ENCODE results near the gene PISD.

PISD gene

DNA sequence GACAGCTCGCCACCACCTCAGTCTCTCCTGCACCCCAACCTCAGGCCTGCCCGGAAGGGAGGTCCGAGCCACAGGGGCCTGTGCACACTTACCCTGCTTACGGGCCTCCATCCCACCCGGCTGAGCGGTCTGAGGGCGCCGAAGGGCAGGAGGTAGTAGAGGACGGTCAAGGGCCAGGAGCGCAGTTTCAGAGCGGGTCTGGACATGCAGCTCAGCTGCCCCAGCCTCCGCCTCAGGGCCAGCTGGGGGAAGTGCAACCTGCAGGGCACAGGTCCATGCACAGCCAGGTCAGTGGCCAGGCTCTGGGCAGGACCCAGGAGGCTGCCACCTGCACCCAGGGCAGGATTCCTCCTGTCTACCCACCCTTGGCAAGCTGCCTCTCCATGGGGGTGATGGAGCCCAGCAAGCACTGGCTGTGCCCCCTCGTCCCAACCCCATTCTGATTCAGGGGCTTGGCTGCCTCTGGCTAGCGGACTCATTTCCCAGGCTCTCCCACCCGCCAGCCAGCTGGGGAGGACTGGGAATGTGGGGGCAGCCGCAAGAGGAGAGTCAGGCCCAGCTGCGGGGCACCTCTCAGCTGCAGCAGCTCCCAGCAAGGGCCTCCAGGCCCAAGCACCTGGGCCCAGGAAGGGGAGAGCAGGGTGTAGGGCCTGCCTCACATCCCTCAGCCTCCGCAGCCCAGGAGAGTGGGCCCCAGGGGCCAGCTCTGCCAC is 38.3 kb downstream of the PISD start:
- DNase-seq, result no peak

DNA sequence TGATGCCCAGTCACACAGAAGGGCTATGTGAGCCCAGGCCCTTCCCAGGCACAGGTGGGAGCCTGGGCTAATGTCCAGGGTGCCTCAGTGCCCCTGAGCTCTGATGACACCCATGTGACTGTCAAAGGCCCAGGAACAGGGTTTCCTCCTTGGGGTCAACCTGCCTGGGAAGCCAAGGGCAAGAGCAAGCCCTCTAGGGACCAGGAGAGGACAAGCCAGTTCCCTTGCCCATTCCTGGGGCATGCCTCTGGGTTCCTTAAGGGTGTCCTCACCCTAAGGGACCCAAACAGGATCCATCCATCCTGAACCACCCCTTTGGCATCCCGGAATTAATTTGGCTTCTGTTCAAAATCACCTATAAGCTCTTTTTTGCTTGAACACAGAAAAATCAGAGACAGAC is 39.0 kb downstream of the PISD start:
- DNase-seq, result no peak

DNA sequence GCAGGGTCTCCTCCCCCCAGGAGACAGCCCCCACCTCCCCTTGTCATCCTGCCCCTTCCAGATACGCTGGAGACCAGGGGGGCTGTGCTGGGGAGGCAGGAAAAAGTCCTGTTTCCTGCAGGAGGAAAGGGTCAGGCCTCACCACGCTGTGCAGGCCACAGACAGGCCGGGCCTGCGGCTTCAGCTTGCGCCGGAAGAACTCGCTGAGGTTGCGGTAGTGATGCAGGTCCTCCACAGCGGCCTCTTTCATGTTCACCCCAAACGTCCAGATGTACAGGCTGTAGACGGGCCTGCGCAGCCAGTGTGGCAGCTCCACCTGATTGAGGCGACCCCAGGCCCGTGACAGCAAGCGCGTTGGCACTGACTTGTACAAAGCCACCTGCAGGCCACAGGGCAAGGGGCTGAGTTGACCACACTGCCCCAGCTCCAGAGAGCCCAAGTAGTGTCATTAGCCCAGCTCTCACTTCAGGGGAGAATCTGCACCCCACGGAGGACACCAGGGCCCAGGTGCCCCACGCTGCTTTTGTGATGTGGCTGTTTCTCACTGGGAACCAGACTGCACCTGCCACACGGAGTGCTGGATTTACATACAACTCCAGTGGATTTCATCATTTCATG is 40.4 kb downstream of the PISD start:
- no peak for DNase-seq

DNA sequence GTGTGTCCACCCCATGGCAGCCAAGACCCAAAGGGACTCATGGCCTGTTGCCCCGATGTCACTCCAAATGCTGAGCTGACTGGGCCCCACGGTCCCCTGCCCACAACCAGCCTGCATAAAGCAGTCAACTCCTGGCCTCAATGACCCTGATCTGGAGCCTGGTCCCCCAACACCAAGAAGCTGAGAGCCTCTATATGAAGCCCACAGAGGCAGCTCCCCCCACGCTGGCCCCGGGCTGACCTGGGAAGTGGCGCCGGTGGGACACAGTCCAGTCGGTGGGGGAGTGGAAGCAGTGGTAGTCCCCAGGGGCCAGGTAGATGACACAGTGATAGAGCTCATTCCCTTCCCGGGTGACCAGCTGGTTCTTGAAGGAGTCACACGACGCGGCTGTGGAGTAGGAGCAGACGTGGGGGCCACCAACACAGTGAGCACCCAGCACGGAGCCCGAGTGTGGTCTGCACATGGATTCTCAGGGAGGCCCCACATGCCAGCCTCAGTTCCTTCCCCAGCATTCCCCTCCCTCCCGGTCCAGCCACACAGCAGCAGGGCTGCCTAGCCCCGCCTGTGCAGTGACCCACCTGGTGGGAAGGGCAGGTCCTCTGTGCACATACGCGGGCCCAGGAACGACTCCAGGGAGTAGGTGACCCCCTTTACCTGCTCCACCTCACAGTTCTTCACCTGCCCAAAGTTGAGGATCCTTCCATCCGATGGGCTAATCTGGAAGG is 41.1 kb downstream of the PISD start:
- DNase-seq, result no peak

DNA sequence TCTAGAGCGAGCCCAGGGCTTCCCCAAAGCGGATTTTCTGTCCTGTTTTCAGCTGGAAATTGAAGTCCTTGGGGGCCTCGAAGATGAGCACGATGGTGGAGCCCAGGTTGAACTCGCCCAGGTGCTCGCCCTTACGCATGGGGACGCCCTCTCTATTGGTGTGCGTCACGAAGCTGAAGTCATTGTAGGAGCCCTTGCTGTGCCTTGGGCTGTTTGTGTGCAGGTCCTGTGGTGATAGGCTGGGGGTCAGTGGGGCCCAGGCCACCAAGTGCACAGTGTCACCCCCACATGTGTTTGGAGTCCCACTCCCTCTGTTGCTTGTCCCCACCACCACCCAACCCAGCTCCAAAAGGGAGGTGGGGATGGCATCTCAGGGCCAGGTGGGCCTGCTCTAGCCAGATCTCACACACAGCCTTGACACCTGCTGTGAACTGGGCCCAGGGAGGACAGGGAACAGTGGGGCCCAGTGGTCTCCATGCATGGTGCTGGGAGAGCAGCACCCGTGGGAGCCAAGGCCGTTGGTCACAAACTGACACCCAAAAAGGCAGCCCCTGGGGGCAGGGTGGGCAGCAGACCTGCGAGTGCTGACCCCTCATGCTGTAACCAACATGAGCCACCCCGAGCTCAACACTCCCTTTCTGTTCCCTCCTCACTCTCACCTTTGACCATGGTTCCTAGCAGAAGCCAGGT is 42.3 kb downstream of the PISD start:
- no peak for DNase-seq

DNA sequence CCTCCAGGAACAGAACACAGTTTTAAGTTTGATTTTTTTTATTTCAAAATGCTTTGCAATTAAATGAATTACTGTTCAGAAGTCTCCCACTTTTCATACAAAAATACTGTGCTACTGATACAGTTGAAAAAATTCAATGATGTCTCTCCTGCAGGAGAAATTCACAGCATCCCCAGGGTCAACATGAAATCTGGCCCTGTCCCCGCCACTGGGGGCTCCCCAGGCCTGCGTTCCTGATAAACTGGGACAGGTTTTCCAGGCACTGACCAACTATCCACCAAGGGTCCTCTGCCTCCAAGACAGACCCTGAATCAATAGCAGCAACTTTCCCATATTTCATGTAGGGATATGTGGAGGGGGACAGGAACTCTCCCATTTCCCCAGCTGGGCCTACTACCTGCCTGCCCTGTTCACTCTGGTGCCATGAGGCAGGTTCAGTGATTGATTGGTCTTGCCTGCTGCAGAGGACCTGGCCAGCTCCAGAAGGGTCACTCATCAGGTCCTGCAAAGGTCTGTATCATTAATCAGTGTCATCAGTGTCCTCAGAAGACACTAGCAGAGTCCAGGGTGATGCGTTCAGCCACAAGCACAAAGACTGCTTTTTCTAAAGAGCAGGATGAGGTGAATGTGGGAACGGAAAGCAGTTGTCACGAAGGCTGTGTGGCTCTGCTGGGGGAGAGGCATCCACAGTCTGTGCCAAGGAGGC is 43.4 kb downstream of the PISD start:
- DNase-seq, result no peak

DNA sequence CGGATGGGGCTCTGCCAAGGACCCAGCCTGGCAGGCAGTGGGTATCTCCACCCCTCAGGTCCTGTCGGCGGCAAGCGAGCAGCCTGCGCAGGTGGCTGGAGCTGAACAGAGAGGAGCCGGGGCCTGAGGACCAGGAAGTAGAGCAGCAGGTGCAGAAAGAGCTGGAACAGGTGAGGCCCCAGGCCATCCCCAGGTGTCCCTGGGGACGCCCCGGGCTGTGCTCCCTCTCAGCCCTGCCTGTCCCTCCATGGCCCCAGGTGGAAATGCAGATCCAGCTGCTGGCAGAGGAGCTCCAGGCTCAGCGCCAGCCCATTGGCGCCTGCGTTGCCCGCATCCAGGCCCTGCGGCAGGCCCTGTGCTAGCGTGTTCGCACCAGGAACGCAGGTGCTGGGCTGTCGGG is 44.0 kb downstream of the PISD start:
- no peak for DNase-seq

DNA sequence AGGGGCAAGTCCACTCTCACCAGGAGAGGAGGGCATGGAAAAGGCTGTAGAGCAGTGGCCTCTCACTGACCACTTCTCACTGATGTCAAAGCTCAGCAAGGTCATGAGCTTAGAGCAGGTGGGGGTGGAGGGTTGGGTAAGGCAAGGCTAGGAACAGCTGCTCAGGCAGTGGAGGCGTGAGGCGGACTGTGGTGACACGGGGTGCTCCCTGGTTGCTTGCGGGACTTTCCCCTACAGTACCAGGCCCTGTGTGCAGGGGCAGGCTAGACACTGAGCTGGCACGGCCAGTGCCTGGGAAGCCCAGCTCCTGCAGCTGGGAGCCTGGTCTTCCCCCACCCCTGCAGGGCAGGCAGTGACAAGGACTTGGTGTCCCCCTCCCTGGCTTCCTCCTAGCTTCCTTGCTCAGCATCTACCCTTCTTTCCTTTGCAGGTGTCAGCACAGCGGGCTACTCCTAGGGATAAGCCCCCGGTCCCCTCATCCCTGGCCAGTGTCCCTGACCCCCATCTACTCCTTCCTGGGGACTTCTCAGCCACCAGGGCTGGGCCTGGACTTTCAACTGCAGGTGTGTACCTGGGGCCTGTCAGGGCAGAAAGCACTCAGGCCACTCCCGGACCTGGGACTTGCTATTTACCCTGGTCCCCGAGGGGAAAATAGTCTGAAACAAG is 45.6 kb downstream of the PISD start:
- peak; percentile 29 for DNase-seq

DNA sequence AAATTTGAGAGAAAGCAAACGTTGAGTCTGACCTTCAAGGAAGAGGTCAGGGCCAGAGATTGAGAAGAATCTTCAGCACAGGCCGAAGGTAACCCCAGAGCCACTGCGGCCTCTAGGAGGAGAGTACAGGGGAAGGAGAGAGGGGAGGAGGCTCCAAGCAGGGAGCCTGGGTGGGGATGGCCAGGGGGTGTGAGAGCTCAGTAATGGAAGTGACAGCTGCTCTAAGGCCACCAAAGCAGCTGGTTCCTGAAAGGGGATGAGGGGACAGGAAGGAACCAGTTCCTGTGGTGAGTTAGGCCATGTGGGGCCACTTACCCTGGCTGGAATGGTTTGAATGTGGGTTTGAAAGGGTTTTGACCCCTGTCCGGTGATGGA is 46.1 kb downstream of the PISD start:
- no peak for DNase-seq

DNA sequence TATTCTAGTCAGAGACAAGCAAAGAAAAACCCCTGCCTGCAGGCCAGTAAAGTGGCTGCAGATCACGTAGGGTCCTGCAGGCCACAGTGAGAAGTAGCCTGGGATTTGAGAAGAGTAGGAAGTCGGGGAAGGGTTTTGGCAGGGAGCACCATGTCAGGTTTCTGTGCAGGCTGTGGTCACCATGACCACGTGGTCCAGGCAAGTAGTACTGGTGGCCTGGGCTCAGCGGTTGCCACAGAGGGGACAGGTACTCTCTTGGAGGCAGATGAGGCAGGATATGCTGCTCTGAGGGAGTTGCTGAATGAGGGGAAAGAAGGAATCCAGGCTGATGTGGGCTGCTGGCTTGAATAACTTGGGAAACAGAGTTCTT is 46.5 kb downstream of the PISD start:
- no peak for DNase-seq

DNA sequence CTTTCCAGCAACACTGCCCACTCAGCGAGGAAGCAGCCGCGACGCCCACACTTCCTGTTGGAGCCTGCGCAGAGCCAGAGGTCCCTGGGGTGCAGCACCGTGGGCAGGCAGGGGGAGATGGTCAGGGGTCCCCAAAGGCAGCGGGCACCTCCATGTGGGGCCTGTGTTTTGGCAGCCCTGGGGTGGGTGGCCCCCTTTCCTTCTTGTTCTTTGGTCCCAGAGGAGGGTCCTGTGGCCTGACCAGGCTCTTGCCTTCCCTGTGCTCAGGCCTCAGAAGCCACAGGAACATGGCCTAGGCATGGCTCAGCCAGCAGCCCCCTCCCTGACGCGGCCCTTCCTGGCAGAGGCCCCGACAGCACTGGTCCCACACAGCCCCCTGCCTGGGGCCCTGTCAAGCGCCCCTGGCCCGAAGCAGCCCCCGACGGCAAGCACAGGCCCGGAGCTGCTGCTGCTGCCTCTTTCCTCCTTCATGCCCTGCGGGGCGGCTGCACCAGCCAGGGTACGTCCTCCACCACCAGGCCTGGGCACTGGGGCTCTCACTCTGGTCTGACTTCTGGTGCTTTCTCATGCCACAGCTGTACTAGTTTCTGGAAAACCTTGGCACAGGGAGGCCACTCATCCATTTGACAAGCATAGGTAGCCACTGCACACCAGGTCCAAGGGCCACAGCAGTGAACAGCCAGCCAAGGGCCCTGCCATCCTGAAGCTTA is 47.1 kb downstream of the PISD start:
- no peak for DNase-seq

DNA sequence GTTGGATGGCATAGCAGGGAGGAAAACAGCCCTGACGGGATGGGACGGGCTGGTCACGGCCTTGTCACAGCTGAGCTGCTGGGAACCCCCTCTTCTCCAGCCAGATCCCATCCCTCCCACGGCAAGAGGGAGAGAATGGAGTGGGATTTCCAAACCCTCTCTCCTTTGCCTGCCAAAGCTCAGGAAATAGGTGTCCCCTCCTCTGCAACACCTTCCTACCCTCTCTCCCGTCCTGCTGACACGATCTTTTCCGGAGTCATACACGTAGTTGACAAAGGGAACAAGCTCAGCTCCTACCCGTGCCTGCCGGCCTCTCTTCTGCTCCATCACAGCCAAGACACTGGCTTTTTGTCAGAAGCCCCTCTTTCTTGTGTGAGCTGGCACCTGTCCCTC is 48.1 kb downstream of the PISD start:
- DNase-seq, result no peak

DNA sequence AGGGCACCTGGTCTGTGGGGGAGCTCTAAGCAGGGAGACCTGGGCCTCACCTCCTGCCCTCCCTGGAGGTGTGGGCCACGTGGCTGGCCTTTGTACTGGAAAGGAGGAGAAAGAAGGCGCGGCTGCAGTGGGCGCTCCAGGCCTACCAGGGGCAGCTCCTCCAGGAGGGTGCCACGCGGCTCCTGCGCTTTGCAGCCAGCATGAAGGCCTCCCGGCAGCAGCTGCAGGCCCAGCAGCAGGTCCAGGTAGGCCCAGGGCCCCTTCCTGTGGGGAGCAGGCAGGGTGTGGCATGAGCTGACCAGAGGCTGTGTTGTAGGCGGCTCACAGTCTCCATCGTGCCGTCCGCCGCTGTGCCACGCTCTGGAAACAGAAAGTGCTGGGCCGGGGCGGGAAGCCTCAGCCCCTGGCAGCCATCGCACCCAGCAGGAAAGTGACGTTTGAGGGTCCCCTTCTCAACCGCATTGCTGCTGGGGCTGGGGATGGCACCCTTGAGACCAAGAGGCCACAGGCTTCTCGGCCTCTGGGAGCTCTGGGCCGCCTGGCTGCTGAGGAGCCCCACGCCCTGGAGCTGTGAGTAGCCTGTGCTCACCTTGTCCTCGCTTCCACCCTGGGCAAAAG is 48.6 kb downstream of the PISD start:
- no peak for DNase-seq

DNA sequence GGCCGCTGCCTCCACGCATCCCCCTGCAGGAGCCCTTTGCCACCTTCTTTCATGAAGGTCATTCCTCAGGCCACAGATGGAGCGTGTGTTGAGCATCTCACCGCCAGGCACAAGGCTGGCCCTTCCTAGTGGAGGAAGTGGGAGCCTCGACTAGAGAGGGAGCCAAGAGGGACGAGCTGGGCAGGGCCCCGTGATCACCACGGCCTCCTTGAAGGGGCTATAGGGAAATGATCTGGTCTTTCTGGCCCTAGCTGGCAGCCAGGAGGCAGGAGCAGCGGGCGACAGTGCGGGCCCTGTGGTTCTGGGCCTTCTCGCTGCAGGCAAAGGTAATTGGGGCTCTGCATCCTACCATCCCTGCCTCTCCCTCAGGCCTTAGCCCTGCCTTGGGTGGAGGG is 49.1 kb downstream of the PISD start:
- DNase-seq, result no peak

DNA sequence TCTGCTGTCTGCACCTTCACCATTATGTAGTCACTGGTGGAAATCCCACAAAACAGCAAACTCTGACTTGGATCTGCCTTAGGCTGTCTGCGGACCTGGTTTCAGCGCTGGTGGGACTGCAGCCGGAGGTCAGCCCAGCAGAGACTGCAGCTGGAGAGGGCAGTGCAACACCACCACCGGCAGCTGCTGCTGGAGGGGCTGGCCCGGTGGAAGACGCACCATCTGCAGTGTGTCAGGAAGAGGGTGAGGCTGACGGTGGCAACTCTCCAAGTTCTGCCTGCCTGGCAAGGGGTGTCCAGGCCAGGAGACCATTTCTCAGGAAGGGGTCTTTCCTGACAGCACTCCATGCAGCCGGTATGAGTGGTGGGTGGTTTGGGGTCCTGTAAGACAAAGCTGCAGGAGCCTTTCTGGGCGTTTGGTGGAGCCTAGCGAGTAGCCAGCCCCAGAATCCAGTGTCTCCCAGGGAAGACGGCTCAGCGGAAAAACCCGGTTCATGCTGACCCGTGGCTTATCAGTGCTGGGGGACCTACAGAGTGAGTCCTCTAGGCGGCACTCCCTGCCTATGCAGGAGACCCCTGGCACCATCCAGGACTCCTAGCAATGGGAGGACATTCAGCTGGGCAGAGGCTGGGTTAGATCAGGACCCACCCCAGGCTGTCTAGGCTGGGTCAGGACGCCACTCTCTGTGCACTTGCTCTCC is 50.8 kb downstream of the PISD start:
- no peak for DNase-seq

DNA sequence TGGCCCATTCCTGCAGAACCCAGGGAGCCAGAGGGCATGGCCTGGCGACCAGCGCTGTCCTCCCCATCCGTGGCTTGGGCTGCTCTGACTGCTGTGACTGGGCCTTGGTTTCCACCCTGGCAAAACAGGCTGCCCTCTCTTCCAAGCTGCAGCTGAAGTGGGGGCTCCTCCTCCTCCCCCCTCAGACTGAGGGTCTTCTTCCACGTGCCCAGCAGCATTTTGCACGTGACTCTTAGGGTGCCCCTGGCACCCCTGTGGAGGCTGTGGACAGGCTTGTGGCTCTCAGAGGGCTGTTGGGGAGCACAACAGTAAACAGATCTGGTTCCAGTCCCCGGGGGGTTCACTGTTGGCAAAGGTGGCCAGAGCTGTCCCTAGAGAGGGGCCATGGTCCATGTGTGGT is 51.4 kb downstream of the PISD start:
- no peak for DNase-seq

DNA sequence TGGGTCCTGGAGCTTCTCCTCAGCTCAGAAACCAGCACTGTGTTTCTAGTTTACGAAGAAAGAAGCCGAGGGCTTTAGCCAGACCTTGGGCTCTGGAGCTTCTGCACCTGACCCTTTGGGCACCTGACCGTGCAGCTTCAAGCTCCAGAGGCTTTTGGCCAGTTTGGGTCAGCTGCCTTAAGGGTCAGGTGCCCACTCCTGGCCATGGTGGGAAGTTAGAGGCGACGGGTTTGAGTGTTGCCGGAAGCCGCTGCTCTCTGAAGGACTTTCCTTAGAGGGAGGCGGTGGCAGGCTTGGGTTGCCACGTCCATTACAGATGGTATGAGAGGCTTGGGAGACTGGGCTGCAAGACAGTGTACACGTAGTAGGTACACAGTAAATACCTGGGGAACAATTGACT is 52.3 kb downstream of the PISD start:
- no peak for DNase-seq

DNA sequence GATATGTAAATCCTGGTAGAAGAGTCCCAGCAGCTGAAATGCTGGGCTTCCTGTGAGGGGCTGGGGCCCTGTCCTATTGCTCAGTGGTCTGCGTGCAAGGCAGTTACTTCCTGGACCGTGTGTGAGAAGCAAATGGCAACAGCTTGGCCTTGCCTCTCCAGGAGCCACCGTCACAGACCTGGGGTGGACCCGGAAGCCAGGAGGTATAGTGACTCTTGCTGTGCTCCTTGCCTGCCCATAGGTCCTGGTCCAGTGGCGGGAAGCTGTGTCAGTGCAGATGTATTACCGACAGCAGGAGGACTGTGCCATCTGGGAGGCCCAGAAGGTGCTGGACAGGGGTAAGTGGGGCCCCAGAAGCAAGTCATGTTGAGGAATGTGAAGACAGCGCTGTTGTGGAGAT is 54.3 kb downstream of the PISD start:
- DNase-seq, result no peak

DNA sequence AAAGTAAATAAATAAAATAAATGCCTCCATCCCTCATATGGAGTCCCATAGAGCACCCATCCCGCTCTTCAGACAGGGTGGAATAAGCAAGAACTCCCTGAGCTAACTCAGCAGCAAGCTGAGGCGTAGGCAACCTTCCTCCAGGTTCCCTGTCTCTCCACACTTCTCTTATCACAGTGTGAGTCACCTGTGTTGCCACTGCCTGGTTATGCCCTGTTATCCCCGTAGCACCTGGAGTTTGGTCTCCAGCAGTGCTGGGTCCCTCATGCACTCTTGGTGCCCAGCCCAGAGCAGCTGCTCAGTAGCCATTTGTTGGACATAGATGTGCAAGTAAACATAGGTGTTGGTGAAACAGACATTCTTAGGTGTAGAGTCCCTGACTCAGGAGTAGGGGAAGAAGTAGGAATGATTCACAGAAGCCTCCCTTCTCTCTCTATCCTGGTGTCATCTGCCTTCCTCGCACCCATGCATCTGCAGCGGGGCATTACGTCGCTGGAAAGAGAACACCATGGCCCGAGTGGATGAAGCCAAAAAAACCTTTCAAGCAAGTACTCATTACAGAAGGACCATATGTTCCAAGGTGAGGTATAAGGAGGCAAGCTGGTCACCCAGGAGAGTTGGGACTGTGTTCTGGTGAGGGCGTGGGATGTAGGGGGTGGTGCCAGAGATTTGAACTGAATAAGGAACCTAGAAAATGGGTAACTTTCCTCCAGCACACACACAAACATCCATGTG is 56.0 kb downstream of the PISD start:
- no peak for DNase-seq

Measured in activated CD4-positive, alpha-beta T cell treated with anti-CD3 and anti-CD28 coated beads, Interleukin-2, amount 50 U/mL, for 16 hours (primary cell).